Measurements from ENCODE around the gene PIKFYVE. TPM values are rescaled to one million over a fixed set of nuclear protein-coding genes. Genes with fewer than 3 reads are reported as not detected.
"Not testable (repeated sequence)": the region's sequence is repeated elsewhere in the genome, so short reads cannot be mapped to it uniquely, and the experiment has no call there.

Gene PIKFYVE
- total RNA-seq, 1 donor from 2014 or later, result 22.4 TPM

DNA sequence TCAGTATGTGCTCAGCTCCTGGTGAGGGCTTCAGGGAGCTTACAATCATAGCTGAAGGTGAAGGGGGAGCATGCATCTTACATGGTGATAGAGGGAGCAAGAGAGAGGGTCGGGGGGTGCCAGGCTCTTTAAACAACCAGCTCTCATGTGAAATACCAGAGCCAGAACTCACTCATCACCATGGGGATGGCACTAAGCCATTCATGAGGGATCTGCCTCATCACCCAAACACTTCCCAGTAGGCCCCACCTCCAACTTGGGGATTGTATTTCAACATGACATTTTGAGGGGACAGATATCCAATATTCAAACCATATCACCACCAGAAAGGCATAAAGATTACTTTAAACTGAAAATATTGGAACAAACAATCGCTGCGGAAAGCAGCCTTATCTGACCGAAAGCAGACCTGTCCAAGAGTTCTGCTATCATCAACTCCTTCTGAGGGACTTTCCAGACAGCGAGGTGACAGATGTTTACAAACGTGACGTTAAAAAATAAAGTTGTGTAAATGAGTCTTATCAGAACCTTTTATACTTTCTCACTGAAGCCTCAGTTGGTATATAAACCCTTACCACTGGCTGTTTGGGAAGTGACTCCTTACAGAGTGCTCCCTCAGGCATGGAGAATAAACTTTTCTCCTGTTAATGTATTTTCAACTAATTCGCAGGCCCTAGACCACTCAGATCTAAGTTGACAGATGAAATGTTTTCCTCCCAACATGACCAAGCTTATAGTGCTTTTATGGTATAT lies 105.0 kb downstream of the PIKFYVE start:
- Histone ChIP-seq H3K36me3 (ENCODE audit: control insufficient read depth in 3 of 3, insufficient read depth in 3 of 3, low read length in 3 of 3) (no peaks in the 10 kb centered on the region), H3K9ac (ENCODE audit: low read depth in 1 of 3, low read length in 3 of 3) (no peak overlapping the region), H3K4me1 (ENCODE audit: control insufficient read depth in 3 of 3, insufficient read depth in 3 of 3, low read length in 3 of 3) (no peaks in the 10 kb centered on the region), H3K4me3 (ENCODE audit: low read length in 3 of 3) (no peak overlapping the region), H3K27ac (ENCODE audit: low read depth, low read length) (no peak overlapping the region), H3K9me3 (ENCODE audit: control insufficient read depth in 3 of 3, low read length in 3 of 3) (no peaks in the 10 kb centered on the region), H3K27me3 (ENCODE audit: control insufficient read depth in 3 of 3, insufficient read depth in 3 of 3, low read length in 3 of 3) (no peaks in the 10 kb centered on the region)

DNA sequence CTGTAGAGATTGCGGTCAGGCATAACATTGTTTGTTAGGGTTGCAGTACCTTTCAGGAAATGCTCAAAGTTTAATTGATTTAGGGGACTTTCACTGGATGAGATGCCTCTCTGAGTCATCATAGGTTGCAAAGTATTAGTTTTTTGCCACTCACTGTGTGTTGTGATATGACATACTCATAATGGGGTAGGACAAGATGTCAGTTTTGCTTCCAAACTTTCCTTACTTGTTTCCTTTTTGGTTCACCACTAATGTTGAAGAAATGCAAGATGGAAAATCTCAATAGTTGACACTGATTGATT lies 105.5 kb downstream of the PIKFYVE start:
- Histone ChIP-seq H3K9me3 (ENCODE audit: control insufficient read depth in 3 of 3, low read length in 3 of 3) (no peaks in the 10 kb centered on the region), H3K36me3 (ENCODE audit: control insufficient read depth in 3 of 3, insufficient read depth in 3 of 3, low read length in 3 of 3) (no peaks in the 10 kb centered on the region), H3K4me1 (ENCODE audit: control insufficient read depth in 3 of 3, insufficient read depth in 3 of 3, low read length in 3 of 3) (no peaks in the 10 kb centered on the region), H3K27me3 (ENCODE audit: control insufficient read depth in 3 of 3, insufficient read depth in 3 of 3, low read length in 3 of 3) (no peaks in the 10 kb centered on the region), H3K9ac (ENCODE audit: low read depth in 1 of 3, low read length in 3 of 3) (no peak overlapping the region), H3K27ac (ENCODE audit: low read depth, low read length) (no peak overlapping the region), H3K4me3 (ENCODE audit: low read length in 3 of 3) (no peak overlapping the region)

DNA sequence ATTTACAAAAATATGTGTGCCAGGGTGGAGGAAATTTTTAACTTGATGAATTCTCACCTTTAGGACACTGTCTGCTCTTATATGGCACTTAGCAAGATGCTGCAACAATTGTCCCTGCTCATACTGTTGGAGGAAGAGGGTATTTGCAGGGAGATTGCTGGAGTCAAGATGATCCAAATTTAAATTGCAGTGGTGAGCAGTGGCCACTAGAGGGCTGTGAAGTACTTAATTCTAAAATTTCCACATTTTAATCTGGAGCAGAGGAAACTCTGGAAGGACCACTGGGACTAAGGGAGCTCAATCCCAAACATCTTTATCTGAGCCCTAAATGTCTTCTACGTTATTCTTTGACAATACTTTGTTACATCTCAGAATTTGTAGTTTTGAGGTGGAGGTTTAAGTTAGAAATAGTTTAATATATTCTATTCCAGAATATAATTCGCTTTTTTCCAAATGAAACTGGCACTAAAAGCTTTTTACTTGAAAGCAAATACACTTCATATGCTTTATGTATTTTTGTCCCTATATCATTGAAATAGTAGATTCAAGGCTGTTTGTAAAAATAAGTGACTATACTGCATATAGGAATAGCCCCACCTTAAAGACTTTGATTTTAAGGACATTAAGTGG lies 107.5 kb downstream of the PIKFYVE start:
- Histone ChIP-seq H3K4me1 (ENCODE audit: control insufficient read depth in 3 of 3, insufficient read depth in 3 of 3, low read length in 3 of 3) (no peaks in the 10 kb centered on the region), H3K4me3 (ENCODE audit: low read length in 3 of 3) (no peak overlapping the region), H3K27me3 (ENCODE audit: control insufficient read depth in 3 of 3, insufficient read depth in 3 of 3, low read length in 3 of 3) (no peaks in the 10 kb centered on the region), H3K9ac (ENCODE audit: low read depth in 1 of 3, low read length in 3 of 3) (no peak overlapping the region), H3K9me3 (ENCODE audit: control insufficient read depth in 3 of 3, low read length in 3 of 3) (no peaks in the 10 kb centered on the region), H3K27ac (ENCODE audit: low read depth, low read length) (no peak overlapping the region), H3K36me3 (ENCODE audit: control insufficient read depth in 3 of 3, insufficient read depth in 3 of 3, low read length in 3 of 3) (no peaks in the 10 kb centered on the region)

DNA sequence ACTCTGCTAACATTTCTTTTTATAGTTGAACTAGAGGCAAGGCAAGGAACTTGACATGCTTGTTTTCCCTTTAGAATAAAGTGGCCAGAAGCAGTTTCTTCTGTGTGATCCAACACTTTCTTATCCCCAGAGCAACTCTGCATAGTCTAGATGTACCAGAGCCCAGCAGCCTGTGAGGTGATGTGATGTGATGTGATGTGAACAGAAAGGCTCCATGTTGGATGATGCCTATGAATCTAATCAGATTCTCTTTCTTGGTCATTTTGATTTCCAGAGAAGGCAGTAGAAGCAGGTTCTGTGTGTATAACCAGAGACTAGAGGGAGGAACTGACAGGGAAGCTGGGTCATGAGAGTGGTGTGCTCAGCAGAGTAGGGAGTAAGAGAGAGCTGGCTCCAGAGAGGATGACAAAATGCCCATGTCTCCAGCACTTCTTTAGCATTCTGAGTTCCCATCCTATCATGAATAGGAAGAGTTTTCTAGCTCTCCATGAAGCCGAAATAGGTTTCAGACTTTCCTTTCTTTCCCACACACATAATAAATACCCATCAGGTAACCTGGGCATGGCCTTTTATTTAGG lies 109.5 kb downstream of the PIKFYVE start:
- Histone ChIP-seq H3K27me3 (ENCODE audit: control insufficient read depth in 3 of 3, insufficient read depth in 3 of 3, low read length in 3 of 3) (no peaks in the 10 kb centered on the region), H3K9me3 (ENCODE audit: control insufficient read depth in 3 of 3, low read length in 3 of 3) (no peaks in the 10 kb centered on the region), H3K27ac (ENCODE audit: low read depth, low read length) (no peak overlapping the region), H3K4me3 (ENCODE audit: low read length in 3 of 3) (no peak overlapping the region), H3K36me3 (ENCODE audit: control insufficient read depth in 3 of 3, insufficient read depth in 3 of 3, low read length in 3 of 3) (no peaks in the 10 kb centered on the region), H3K9ac (ENCODE audit: low read depth in 1 of 3, low read length in 3 of 3) (no peak overlapping the region), H3K4me1 (ENCODE audit: control insufficient read depth in 3 of 3, insufficient read depth in 3 of 3, low read length in 3 of 3) (no peaks in the 10 kb centered on the region)

GRCh38 chr2:208377344-208377860 lies 111.3 kb downstream of the PIKFYVE start:
- not testable (repeated sequence) for H3K9me3 ChIP-seq (ENCODE audit: control insufficient read depth in 3 of 3, low read length in 3 of 3); H3K27ac ChIP-seq (ENCODE audit: low read depth, low read length); H3K4me1 ChIP-seq (ENCODE audit: control insufficient read depth in 3 of 3, insufficient read depth in 3 of 3, low read length in 3 of 3); H3K27me3 ChIP-seq (ENCODE audit: control insufficient read depth in 3 of 3, insufficient read depth in 3 of 3, low read length in 3 of 3); H3K9ac ChIP-seq (ENCODE audit: low read depth in 1 of 3, low read length in 3 of 3); H3K4me3 ChIP-seq (ENCODE audit: low read length in 3 of 3); H3K36me3 ChIP-seq (ENCODE audit: control insufficient read depth in 3 of 3, insufficient read depth in 3 of 3, low read length in 3 of 3)

GRCh38 chr2:208379192-208379591 lies 113.1 kb downstream of the PIKFYVE start:
- Histone ChIP-seq H3K9ac (ENCODE audit: low read depth in 1 of 3, low read length in 3 of 3) (no peak overlapping the region), H3K27ac (ENCODE audit: low read depth, low read length) (no peak overlapping the region), H3K27me3 (ENCODE audit: control insufficient read depth in 3 of 3, insufficient read depth in 3 of 3, low read length in 3 of 3) (peaks cover 0 to 2% (median 0%) of the 10 kb centered on the region in 3 donors), H3K4me3 (ENCODE audit: low read length in 3 of 3) (no peak overlapping the region), H3K36me3 (ENCODE audit: control insufficient read depth in 3 of 3, insufficient read depth in 3 of 3, low read length in 3 of 3) (no peaks in the 10 kb centered on the region), H3K9me3 (ENCODE audit: control insufficient read depth in 3 of 3, low read length in 3 of 3) (no peaks in the 10 kb centered on the region), H3K4me1 (ENCODE audit: control insufficient read depth in 3 of 3, insufficient read depth in 3 of 3, low read length in 3 of 3) (no peaks in the 10 kb centered on the region)

- H3K4me3 ChIP-seq (ENCODE audit: low read length in 3 of 3), result no peak overlapping the region
These were observed 118.6 kb downstream of the PIKFYVE start for GRCh38 chr2:208384637-208385036.

DNA sequence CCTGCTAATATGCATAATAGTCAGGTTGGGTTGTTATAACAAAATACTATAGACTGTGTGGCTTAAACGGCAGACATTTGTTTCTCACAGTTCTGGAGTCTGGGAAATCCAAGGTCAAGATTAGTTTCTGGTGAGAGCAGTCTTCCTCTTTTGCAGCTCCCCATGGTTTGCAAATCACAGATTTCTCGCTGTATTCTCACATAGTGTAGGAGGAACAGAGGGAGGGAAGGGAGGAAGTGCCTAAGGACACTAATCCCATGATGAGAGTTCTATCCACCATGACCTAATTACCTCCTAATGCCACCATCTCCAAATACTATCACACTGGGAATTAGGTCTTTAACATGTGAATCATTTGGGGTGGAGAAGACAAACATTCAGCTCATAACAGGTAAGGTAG lies 120.5 kb downstream of the PIKFYVE start:
- no peaks in the 10 kb centered on the region for H3K4me1 ChIP-seq (ENCODE audit: control insufficient read depth in 3 of 3, insufficient read depth in 3 of 3, low read length in 3 of 3)
- H3K27me3 ChIP-seq (ENCODE audit: control insufficient read depth in 3 of 3, insufficient read depth in 3 of 3, low read length in 3 of 3), result peaks cover 0 to 6% (median 6%) of the 10 kb centered on the region in 3 donors
- no peak overlapping the region for H3K4me3 ChIP-seq (ENCODE audit: low read length in 3 of 3)
- no peak overlapping the region for H3K27ac ChIP-seq (ENCODE audit: low read depth, low read length)
- no peaks in the 10 kb centered on the region for H3K36me3 ChIP-seq (ENCODE audit: control insufficient read depth in 3 of 3, insufficient read depth in 3 of 3, low read length in 3 of 3)
- H3K9ac ChIP-seq (ENCODE audit: low read depth in 1 of 3, low read length in 3 of 3), result no peak overlapping the region
- H3K9me3 ChIP-seq (ENCODE audit: control insufficient read depth in 3 of 3, low read length in 3 of 3), result no peaks in the 10 kb centered on the region

More at GRCh38 chr2:208384637-208385036, 118.6 kb downstream of the PIKFYVE start:
- no peak overlapping the region for H3K9ac ChIP-seq (ENCODE audit: low read depth in 1 of 3, low read length in 3 of 3)
- peaks cover 0 to 6% (median 6%) of the 10 kb centered on the region in 3 donors for H3K27me3 ChIP-seq (ENCODE audit: control insufficient read depth in 3 of 3, insufficient read depth in 3 of 3, low read length in 3 of 3)
- no peaks in the 10 kb centered on the region for H3K9me3 ChIP-seq (ENCODE audit: control insufficient read depth in 3 of 3, low read length in 3 of 3)
- H3K4me1 ChIP-seq (ENCODE audit: control insufficient read depth in 3 of 3, insufficient read depth in 3 of 3, low read length in 3 of 3), result no peaks in the 10 kb centered on the region
- no peak overlapping the region for H3K27ac ChIP-seq (ENCODE audit: low read depth, low read length)
- H3K36me3 ChIP-seq (ENCODE audit: control insufficient read depth in 3 of 3, insufficient read depth in 3 of 3, low read length in 3 of 3), result no peaks in the 10 kb centered on the region

- Histone ChIP-seq H3K27ac (ENCODE audit: low read depth, low read length) (no peak overlapping the region), H3K27me3 (ENCODE audit: control insufficient read depth in 3 of 3, insufficient read depth in 3 of 3, low read length in 3 of 3) (peaks cover 0 to 6% (median 3%) of the 10 kb centered on the region in 3 donors), H3K4me3 (ENCODE audit: low read length in 3 of 3) (no peak overlapping the region), H3K9ac (ENCODE audit: low read depth in 1 of 3, low read length in 3 of 3) (no peak overlapping the region), H3K9me3 (ENCODE audit: control insufficient read depth in 3 of 3, low read length in 3 of 3) (peaks cover 0 to 3% (median 0%) of the 10 kb centered on the region in 3 donors), H3K36me3 (ENCODE audit: control insufficient read depth in 3 of 3, insufficient read depth in 3 of 3, low read length in 3 of 3) (no peaks in the 10 kb centered on the region), H3K4me1 (ENCODE audit: control insufficient read depth in 3 of 3, insufficient read depth in 3 of 3, low read length in 3 of 3) (no peaks in the 10 kb centered on the region)
These were observed 123.9 kb downstream of the PIKFYVE start for GRCh38 chr2:208389940-208390339.

- no peak overlapping the region for H3K27ac ChIP-seq (ENCODE audit: low read depth, low read length)
- no peaks in the 10 kb centered on the region for H3K36me3 ChIP-seq (ENCODE audit: control insufficient read depth in 3 of 3, insufficient read depth in 3 of 3, low read length in 3 of 3)
- no peaks in the 10 kb centered on the region for H3K4me1 ChIP-seq (ENCODE audit: control insufficient read depth in 3 of 3, insufficient read depth in 3 of 3, low read length in 3 of 3)
- H3K27me3 ChIP-seq (ENCODE audit: control insufficient read depth in 3 of 3, insufficient read depth in 3 of 3, low read length in 3 of 3), result no peaks in the 10 kb centered on the region
- H3K9ac ChIP-seq (ENCODE audit: low read depth in 1 of 3, low read length in 3 of 3), result no peak overlapping the region
- H3K9me3 ChIP-seq (ENCODE audit: control insufficient read depth in 3 of 3, low read length in 3 of 3), result peaks cover 2 to 3% (median 3%) of the 10 kb centered on the region in 3 donors
- no peak overlapping the region for H3K4me3 ChIP-seq (ENCODE audit: low read length in 3 of 3)
These were observed 126.2 kb downstream of the PIKFYVE start for GRCh38 chr2:208392300-208392699.

Data from skeletal muscle tissue (tissue), 4 donors.